A673 (cell line): ENCODE measurements around the gene AOX1.

ENCODE experiments used
- CTCF ChIP-seq: fragments of 300-800, 200-600 bp; sonication (generic); conservative IDR thresholded peaks from 2 replicates; pipeline ENCODE4 v1.5.1; 2017; ENCODE audit warnings: low read depth, mild to moderate bottlenecking, antibody characterized with exemption, low read length, moderate library complexity, mixed read lengths
- EZH2 ChIP-seq: fragments of 200-600 bp; sonication (generic); IDR thresholded peaks from 2 replicates; pipeline ENCODE4 v1.6.1; 2017; ENCODE audit warnings: borderline replicate concordance, low read depth, mild to moderate bottlenecking, mixed read lengths, antibody characterized with exemption, low read length; ENCODE audit not compliant: poor library complexity, severe bottlenecking

- TF ChIP-seq CTCF: peak; percentile 63
- TF ChIP-seq EZH2: no peak
These were observed 117.5 kb downstream of the AOX1 start for GRCh38 chr2:200703127-200703925.
